Retinal pigment epithelial cell (primary cell): ENCODE data around the gene FOCAD.

Experiments used
- DNase-seq: peaks from one replicate; pipeline ENCODE4 v3.0.0-alpha.2; 2010; ENCODE audit warnings: low read depth
- H3K4me3 ChIP-seq: 2 replicates; pipeline ENCODE4 v1.5.1; 2011; ENCODE audit warnings: mild to moderate bottlenecking, low read length, control low read depth, moderate library complexity
- TF ChIP-seq, protein P1 (sequence below): conservative IDR thresholded peaks from 2 replicates; pipeline ENCODE4 v1.5.1; 2011; ENCODE audit warnings: low read depth, low read length, control low read depth, inconsistent platforms

The FOCAD gene

DNA sequence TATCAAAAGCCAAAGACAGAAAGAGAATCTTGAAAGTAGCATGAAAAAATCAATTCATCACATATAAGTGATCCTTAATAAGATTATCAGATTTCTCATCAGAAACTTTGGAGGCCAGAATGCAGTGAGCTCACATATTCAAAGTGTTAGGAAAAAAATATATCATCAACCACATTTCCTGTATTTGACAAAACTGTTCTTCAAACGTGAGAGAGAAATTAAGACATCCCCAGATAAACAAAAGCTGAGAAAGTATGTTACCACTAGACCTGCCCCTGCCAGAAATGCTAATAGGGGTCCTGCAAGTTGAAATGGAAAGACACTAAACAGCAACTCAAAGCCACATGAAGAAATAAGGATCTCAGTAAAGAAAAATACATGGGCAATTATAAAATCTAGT lies 317.5 kb downstream of the FOCAD start:
- no peak for DNase-seq
- TF ChIP-seq, protein P1, sequence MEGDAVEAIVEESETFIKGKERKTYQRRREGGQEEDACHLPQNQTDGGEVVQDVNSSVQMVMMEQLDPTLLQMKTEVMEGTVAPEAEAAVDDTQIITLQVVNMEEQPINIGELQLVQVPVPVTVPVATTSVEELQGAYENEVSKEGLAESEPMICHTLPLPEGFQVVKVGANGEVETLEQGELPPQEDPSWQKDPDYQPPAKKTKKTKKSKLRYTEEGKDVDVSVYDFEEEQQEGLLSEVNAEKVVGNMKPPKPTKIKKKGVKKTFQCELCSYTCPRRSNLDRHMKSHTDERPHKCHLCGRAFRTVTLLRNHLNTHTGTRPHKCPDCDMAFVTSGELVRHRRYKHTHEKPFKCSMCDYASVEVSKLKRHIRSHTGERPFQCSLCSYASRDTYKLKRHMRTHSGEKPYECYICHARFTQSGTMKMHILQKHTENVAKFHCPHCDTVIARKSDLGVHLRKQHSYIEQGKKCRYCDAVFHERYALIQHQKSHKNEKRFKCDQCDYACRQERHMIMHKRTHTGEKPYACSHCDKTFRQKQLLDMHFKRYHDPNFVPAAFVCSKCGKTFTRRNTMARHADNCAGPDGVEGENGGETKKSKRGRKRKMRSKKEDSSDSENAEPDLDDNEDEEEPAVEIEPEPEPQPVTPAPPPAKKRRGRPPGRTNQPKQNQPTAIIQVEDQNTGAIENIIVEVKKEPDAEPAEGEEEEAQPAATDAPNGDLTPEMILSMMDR, result no peak

DNA sequence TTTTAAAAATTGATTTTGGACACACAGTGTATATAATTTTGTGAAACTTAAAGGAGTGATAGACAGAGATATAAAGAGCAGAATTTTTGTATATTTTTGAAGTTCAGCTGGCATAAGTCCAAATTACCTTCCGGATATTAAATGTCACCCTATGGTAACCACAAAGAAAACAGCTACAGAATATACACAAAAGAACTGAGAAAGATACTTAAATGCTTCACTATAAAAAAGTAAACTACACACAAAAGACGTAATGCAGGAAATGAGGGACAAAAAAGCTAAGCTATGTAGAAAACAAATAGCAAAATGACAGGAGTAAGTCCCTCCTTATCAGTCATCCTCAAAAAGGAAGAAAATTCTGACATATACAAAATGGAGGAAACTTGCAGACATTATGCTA lies 318.0 kb downstream of the FOCAD start:
- no peak overlapping the region for H3K4me3 ChIP-seq
- no peak for DNase-seq
- TF ChIP-seq, protein P1, result no peak

More for the DNA sequence above, 317.5 kb downstream of the FOCAD start:
- no peak overlapping the region for H3K4me3 ChIP-seq

DNA sequence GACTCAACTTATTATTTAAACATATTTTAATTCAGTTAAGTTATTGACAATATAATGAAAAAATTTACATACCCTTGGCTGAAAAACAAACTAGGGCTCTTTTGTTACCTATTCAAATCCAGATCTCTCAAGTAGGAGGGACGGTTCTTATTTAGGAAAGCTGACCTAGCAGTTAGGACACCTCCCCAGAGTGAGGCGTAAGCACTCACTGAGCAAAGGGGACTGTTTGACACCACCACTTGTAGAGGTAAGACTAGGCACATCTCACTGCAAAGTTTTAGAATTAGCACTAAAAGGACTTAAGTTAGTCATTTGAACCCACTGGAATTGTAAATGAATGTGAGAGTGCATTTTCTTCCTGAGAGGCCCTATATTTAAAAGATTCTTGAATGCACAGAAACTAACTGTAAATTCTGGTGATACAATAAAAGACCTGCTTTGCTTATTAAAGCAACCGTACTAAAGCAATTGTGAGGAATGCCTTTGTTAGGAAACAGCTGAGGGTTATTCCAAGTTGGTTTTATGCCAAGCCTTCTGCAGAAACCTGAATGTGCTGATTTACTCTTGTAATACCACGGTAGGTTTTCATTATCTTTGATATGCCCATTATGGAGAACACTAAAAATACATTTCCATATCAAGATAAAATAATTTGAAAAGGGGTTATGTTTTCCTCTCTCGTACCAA lies 331.2 kb downstream of the FOCAD start:
- peak; percentile 49 for DNase-seq
- no peak overlapping the region for H3K4me3 ChIP-seq
- TF ChIP-seq, protein P1, result no peak

DNA sequence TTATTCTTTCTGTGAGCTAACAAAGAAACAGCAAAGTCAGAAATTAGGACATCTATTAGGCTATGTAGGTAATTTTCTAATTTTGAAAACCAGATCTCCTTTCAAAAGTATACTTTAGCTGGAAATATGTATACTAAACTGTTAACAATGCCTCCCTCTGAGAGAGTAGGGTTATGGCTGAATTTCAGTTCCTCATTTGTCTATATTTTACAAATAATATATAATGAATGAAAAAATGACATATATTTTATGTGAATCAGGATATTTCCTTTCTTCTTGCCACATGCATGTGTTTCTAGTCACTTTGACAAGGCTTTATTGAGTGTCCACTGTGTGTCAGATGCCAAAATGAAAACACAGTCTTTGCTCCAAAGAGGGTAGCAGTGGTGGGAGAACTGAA lies 331.9 kb downstream of the FOCAD start:
- TF ChIP-seq, protein P1, result no peak
- DNase-seq, result no peak
- no peak overlapping the region for H3K4me3 ChIP-seq

DNA sequence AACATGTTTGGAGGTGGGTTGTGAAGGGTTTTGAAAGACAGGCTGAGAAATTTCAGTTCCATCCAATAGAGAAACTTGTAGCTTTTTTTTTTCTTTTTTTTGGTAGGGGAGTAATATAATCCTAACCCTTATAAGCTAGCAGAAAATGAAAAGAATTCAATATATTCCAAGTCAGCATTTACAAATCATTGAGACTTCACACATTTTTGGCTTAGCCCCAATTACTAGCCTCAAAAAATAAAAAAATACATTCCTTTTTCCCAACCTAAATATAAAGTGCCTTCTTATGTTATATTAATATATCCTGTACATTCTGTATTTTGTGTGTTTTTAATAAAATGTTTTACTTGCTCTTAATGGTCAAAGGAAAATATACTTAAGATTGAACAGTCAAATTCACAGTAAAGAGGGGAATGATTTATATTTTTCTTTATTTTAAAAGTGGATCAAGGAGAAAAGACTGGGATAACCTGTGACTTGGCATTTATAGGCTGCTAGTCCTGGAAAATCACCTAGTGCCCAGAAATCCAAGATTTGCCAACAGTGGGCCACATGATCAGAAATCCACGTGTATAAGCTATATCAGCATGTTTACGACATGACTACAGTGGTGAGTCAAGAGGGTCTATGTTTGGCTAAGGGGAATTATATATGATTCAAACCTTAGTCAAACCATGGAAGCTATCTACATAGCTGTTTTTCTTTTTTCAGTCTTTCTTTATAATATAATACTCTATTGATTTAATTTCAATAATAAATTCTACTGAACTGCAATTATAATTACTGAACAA lies 332.8 kb downstream of the FOCAD start:
- peak; percentile 86 for DNase-seq
- TF ChIP-seq, protein P1, result no peak
- no peak overlapping the region for H3K4me3 ChIP-seq

DNA sequence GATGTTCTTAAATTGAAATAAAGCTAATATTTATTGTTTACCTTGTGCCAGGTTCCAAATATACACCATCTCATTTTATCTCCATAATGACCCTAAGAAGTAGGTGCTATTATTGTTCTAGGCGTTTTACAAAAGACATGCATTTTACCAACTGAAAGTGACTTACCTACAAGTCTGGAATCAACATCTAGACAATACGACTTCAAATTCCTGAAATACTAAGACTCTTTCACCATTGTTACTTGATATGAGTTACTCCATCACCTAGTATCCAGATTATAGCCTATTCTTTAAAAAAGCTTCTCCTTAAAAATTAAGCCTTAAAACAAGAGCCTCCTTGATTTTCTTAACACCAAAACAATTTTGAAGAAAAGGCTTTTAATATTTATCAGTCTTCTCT lies 334.1 kb downstream of the FOCAD start:
- TF ChIP-seq, protein P1, result no peak
- no peak overlapping the region for H3K4me3 ChIP-seq
- no peak for DNase-seq

DNA sequence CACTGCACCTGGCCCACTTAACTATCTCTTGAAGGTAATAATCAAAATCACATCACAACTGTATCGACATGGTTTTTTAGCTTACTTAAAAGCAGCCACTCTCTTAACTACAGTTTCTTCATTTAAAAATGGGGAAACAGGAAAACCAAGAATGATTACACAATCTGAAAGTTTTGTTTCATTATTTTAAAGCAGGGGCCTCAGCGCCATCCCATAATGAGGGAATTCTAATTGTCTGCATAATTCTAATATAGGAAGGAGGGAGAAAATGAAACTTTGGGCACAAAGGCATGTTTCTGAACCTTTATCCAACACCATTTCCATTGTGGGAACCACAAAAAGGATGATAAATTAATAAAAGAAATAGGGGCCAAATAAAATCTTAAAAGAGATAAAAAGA lies 339.8 kb downstream of the FOCAD start:
- no peak overlapping the region for H3K4me3 ChIP-seq
- TF ChIP-seq, protein P1, result no peak
- no peak for DNase-seq
